ENCODE data around the gene SSH3.

Gene SSH3

GRCh38 chr11:67306769-67307544, 3.6 kb downstream of the SSH3 start:
- no peak for TF ChIP-seq TCF4 (CRISPR knock-in tag; IDR thresholded peaks at IDR 0.05; ENCODE audit: borderline replicate concordance)
- TF ChIP-seq ESRRG (CRISPR knock-in tag; IDR thresholded peaks at IDR 0.05) = no peak
- TF ChIP-seq, protein P1, sequence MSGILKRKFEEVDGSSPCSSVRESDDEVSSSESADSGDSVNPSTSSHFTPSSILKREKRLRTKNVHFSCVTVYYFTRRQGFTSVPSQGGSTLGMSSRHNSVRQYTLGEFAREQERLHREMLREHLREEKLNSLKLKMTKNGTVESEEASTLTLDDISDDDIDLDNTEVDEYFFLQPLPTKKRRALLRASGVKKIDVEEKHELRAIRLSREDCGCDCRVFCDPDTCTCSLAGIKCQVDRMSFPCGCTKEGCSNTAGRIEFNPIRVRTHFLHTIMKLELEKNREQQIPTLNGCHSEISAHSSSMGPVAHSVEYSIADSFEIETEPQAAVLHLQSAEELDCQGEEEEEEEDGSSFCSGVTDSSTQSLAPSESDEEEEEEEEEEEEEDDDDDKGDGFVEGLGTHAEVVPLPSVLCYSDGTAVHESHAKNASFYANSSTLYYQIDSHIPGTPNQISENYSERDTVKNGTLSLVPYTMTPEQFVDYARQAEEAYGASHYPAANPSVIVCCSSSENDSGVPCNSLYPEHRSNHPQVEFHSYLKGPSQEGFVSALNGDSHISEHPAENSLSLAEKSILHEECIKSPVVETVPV (CRISPR knock-in tag; IDR thresholded peaks at IDR 0.05) = no peak
- no peak for TF ChIP-seq SNAI2 (CRISPR knock-in tag; IDR thresholded peaks at IDR 0.05)
- no peak for TF ChIP-seq CSDC2 (CRISPR knock-in tag; IDR thresholded peaks at IDR 0.05)
- no peak for TF ChIP-seq ZFP3 (CRISPR knock-in tag; IDR thresholded peaks at IDR 0.05)
- no peak for TF ChIP-seq RARB (CRISPR knock-in tag; IDR thresholded peaks at IDR 0.05)
- no peak for TF ChIP-seq ZC3H10 (CRISPR knock-in tag; IDR thresholded peaks at IDR 0.05)
- TF ChIP-seq PATZ1 (CRISPR knock-in tag; IDR thresholded peaks at IDR 0.05; ENCODE audit: borderline replicate concordance) = no peak
- no peak for TF ChIP-seq BACH2 (CRISPR knock-in tag; IDR thresholded peaks at IDR 0.05; ENCODE audit: borderline replicate concordance)
- no peak for TF ChIP-seq ZFP30 (CRISPR knock-in tag; IDR thresholded peaks at IDR 0.05)
- TF ChIP-seq POU6F1 (CRISPR knock-in tag; IDR thresholded peaks at IDR 0.05; ENCODE audit: borderline replicate concordance, low read depth) = no peak
- TF ChIP-seq TSHZ2 (CRISPR knock-in tag; IDR thresholded peaks at IDR 0.05) = no peak
- no peak for TF ChIP-seq ZNF565 (CRISPR knock-in tag; conservative IDR thresholded peaks at IDR 0.05; ENCODE audit: low read depth)
- TF ChIP-seq, protein P2, sequence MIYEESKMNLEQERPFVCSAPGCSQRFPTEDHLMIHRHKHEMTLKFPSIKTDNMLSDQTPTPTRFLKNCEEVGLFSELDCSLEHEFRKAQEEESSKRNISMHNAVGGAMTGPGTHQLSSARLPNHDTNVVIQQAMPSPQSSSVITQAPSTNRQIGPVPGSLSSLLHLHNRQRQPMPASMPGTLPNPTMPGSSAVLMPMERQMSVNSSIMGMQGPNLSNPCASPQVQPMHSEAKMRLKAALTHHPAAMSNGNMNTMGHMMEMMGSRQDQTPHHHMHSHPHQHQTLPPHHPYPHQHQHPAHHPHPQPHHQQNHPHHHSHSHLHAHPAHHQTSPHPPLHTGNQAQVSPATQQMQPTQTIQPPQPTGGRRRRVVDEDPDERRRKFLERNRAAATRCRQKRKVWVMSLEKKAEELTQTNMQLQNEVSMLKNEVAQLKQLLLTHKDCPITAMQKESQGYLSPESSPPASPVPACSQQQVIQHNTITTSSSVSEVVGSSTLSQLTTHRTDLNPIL (CRISPR knock-in tag; IDR thresholded peaks at IDR 0.05; ENCODE audit: low read depth) = no peak
- no peak for TF ChIP-seq ZNF70 (CRISPR knock-in tag; IDR thresholded peaks at IDR 0.05)
- TF ChIP-seq OSR1 (CRISPR knock-in tag; IDR thresholded peaks at IDR 0.05) = no peak
- no peak for TF ChIP-seq GLIS3 (CRISPR knock-in tag; IDR thresholded peaks at IDR 0.05)
- no peak for TF ChIP-seq ZNF8 (CRISPR knock-in tag; IDR thresholded peaks at IDR 0.05)
- TF ChIP-seq ARNTL (CRISPR knock-in tag; IDR thresholded peaks at IDR 0.05; ENCODE audit: borderline replicate concordance, low read depth) = no peak
- ATAC-seq = no peak

- TF ChIP-seq ZFP30 (CRISPR knock-in tag; IDR thresholded peaks at IDR 0.05) (no peak), ARNTL (CRISPR knock-in tag; IDR thresholded peaks at IDR 0.05; ENCODE audit: borderline replicate concordance, low read depth) (no peak), PPARA (CRISPR knock-in tag; IDR thresholded peaks at IDR 0.05; ENCODE audit: borderline replicate concordance) (no peak), ISL1 (CRISPR knock-in tag; IDR thresholded peaks at IDR 0.05) (no peak), TCF4 (CRISPR knock-in tag; IDR thresholded peaks at IDR 0.05; ENCODE audit: borderline replicate concordance) (no peak), ZNF70 (CRISPR knock-in tag; IDR thresholded peaks at IDR 0.05) (no peak), ESRRG (CRISPR knock-in tag; IDR thresholded peaks at IDR 0.05) (no peak), ZNF565 (CRISPR knock-in tag; conservative IDR thresholded peaks at IDR 0.05; ENCODE audit: low read depth) (no peak), SNAI2 (CRISPR knock-in tag; IDR thresholded peaks at IDR 0.05) (no peak), PATZ1 (CRISPR knock-in tag; IDR thresholded peaks at IDR 0.05; ENCODE audit: borderline replicate concordance) (no peak), TOX (CRISPR knock-in tag; IDR thresholded peaks at IDR 0.05; ENCODE audit: borderline replicate concordance) (no peak)
- TF ChIP-seq, protein P2 (CRISPR knock-in tag; IDR thresholded peaks at IDR 0.05; ENCODE audit: low read depth) = no peak
- ATAC-seq = no peak
Measured at GRCh38 chr11:67307545-67308001, 4.2 kb downstream of the SSH3 start.
